Omental fat pad (tissue), 4 donors: Measurements from ENCODE around the gene ANKRD44. TPM values are rescaled to one million over a fixed set of nuclear protein-coding genes. Genes with fewer than 3 reads are reported as not detected.

ENCODE experiments used
- ATAC-seq: fragments of 150-250 bp; one replicate; pipeline ENCODE4 v1.9.1; 2016; ENCODE audit warnings: mild to moderate bottlenecking, moderate library complexity; ENCODE audit not compliant: low FRiP score
- DNase-seq: peaks from one replicate; pipeline ENCODE4 v3.0.0-alpha.2; 2019; ENCODE audit warnings: low spot score
- CTCF ChIP-seq, 3 donors: fragments of 450-650 bp; IDR thresholded peaks; one replicate each; pipeline ENCODE4 v1.5.1; 2016 to 2017; ENCODE audit warnings: antibody characterized with exemption in 3 of 3, mild to moderate bottlenecking in 3 of 3, moderate library complexity in 2 of 3
- total RNA-seq, 4 donors: library from RNA; depleted of rRNA; stranded (reverse); fragments of >200 nt; gene quantifications; one replicate each; pipeline ENCODE4 v1.1.0, GENCODE V29; 2016

Gene ANKRD44
- total RNA-seq, 4 donors from 2014 or later, result 18.4 to 56.3 (median 30.1) TPM

- TF ChIP-seq CTCF (IDR thresholded peaks at IDR 0.05), result no peak
- no peak for DNase-seq
- ATAC-seq, result no peak
Measured at GRCh38 chr2:196952936-196953335, 357.6 kb downstream of the ANKRD44 start.

- no peak for DNase-seq
- no peak for ATAC-seq
- no peak for TF ChIP-seq CTCF (IDR thresholded peaks at IDR 0.05)
Measured at GRCh38 chr2:196951973-196952372, 358.6 kb downstream of the ANKRD44 start.

- no peak for TF ChIP-seq CTCF (IDR thresholded peaks at IDR 0.05)
- no peak for DNase-seq
- ATAC-seq, result no peak
Measured at GRCh38 chr2:196949116-196949515, 361.5 kb downstream of the ANKRD44 start.

- ATAC-seq (no peak), DNase-seq (no peak)
- TF ChIP-seq CTCF (IDR thresholded peaks at IDR 0.05), result no peak
Measured at GRCh38 chr2:196944570-196944969, 366.0 kb downstream of the ANKRD44 start.

GRCh38 chr2:196941398-196942078 is 369.0 kb downstream of the ANKRD44 start:
- ATAC-seq (no peak), DNase-seq (no peak)

GRCh38 chr2:196939371-196939770 is 371.2 kb downstream of the ANKRD44 start:
- ATAC-seq (no peak), DNase-seq (no peak)
- no peak for TF ChIP-seq CTCF (IDR thresholded peaks at IDR 0.05)

More at GRCh38 chr2:196941398-196942078, 369.0 kb downstream of the ANKRD44 start:
- no peak for TF ChIP-seq CTCF (IDR thresholded peaks at IDR 0.05)

Other genes with a start within 250 kb of the ANKRD44 start
- 100 to 1,000 TPM; 257 to 444 (median 292) TPM for gene SF3B1, start 124.2 kb upstream of the ANKRD44 start, total RNA-seq
- gene COQ10B, start 142.8 kb upstream of the ANKRD44 start, total RNA-seq, result 10 to 100 TPM; 27.0 to 47.7 (median 37.0) TPM
- 100 to 1,000 TPM; 138 to 643 (median 306) TPM for gene HSPD1, start 189.1 kb upstream of the ANKRD44 start, total RNA-seq
- 100 to 1,000 TPM in 3 of 4 donors, 10 to 100 TPM in 1; 86.5 to 352 (median 177) TPM for gene HSPE1, start 189.6 kb upstream of the ANKRD44 start, total RNA-seq
- 10 to 100 TPM; 20.3 to 27.3 (median 23.6) TPM for gene MOB4, start 205.3 kb upstream of the ANKRD44 start, total RNA-seq